Endodermal cell (in vitro differentiated cells): Measurements from ENCODE around the gene RNF112. TPM values are rescaled to one million over a fixed set of nuclear protein-coding genes. Genes with fewer than 3 reads are reported as not detected.

Experiments
- DNase-seq: peaks from one replicate; pipeline ENCODE4 v3.0.0-alpha.2; 2017
- H3K27ac ChIP-seq: 2 replicates; pipeline ENCODE4 v1.5.1; 2013; ENCODE audit warnings: mild to moderate bottlenecking, low read depth, low read length, moderate library complexity
- H3K27me3 ChIP-seq: 2 replicates; pipeline ENCODE4 v1.6.1; 2013; ENCODE audit warnings: mild to moderate bottlenecking, low read length, moderate library complexity; ENCODE audit not compliant: insufficient read depth, control insufficient read depth, poor library complexity, severe bottlenecking
- H3K36me3 ChIP-seq: 2 replicates; pipeline ENCODE4 v1.7.0; 2013; ENCODE audit warnings: mild to moderate bottlenecking, low read length, moderate library complexity; ENCODE audit not compliant: control insufficient read depth, insufficient read depth
- H3K4me1 ChIP-seq: one replicate; pipeline ENCODE4 v1.7.0; 2013; ENCODE audit warnings: low read length; ENCODE audit not compliant: control insufficient read depth, insufficient read depth
- H3K4me3 ChIP-seq: 2 replicates; pipeline ENCODE4 v1.5.1; 2013; ENCODE audit warnings: mild to moderate bottlenecking, low read length, moderate library complexity
- H3K9ac ChIP-seq: 2 replicates; pipeline ENCODE4 v1.6.1; 2013; ENCODE audit warnings: mild to moderate bottlenecking, low read length, moderate library complexity; ENCODE audit not compliant: poor library complexity, severe bottlenecking; ENCODE audit errors: extremely low read depth
- H3K9me3 ChIP-seq: 2 replicates; pipeline ENCODE4 v1.6.1; 2013; ENCODE audit warnings: mild to moderate bottlenecking, low read length, moderate library complexity; ENCODE audit not compliant: control insufficient read depth
- H3K27ac Mint-ChIP-seq: 2 replicates; pipeline ENCODE4 v1.8.0; 2020; ENCODE audit warnings: mixed read lengths
- H3K27me3 Mint-ChIP-seq: 2 replicates; pipeline ENCODE4 v1.8.0; 2021; ENCODE audit warnings: mild to moderate bottlenecking, mixed read lengths; ENCODE audit not compliant: insufficient read depth
- H3K36me3 Mint-ChIP-seq: 2 replicates; pipeline ENCODE4 v1.8.0; 2020; ENCODE audit warnings: low read depth, mixed read lengths
- H3K4me1 Mint-ChIP-seq: 2 replicates; pipeline ENCODE4 v1.8.0; 2020; ENCODE audit warnings: mixed read lengths
- H3K4me3 Mint-ChIP-seq: 2 replicates; pipeline ENCODE4 v1.8.0; 2020; ENCODE audit warnings: mild to moderate bottlenecking, moderate library complexity, mixed read lengths
- H3K9me3 Mint-ChIP-seq: 2 replicates; pipeline ENCODE4 v1.8.0; 2020; ENCODE audit warnings: mild to moderate bottlenecking, mixed read lengths
- CTCF ChIP-seq: fragments of 200-600 bp; sonication (generic); conservative IDR thresholded peaks from 2 replicates; pipeline ENCODE4 v1.5.0; 2021; ENCODE audit warnings: antibody characterized with exemption, mild to moderate bottlenecking
- WGBS, 2 experiments: methylation state at CpG; one replicate each; pipeline versions ENCODE4 v1.1.5 to v1.1.7; 2013; ENCODE audit warnings: missing lambda C conversion rate in 2 of 2, mixed read lengths in 1 of 2; ENCODE audit not compliant: insufficient coverage in 1 of 2, insufficient read length in 1 of 2; 5-methylcytosine and 5-hydroxymethylcytosine counted together
- total RNA-seq, 2 donors: library from RNA; stranded (reverse); fragmentation: NEBNext Ultra II Directional in 1 of 2; extraction: Animal tissue kit (Norgen Biotek cat#: 25700) in 1 of 2; gene quantifications; 2 replicates in 1 of 2; 3 replicates in 1 of 2; pipeline ENCODE4 v1.2.1, GENCODE V29; 2021

The RNF112 gene
- total RNA-seq, 2 donors from 2014 or later: 1.1 to 1.9 TPM

DNA sequence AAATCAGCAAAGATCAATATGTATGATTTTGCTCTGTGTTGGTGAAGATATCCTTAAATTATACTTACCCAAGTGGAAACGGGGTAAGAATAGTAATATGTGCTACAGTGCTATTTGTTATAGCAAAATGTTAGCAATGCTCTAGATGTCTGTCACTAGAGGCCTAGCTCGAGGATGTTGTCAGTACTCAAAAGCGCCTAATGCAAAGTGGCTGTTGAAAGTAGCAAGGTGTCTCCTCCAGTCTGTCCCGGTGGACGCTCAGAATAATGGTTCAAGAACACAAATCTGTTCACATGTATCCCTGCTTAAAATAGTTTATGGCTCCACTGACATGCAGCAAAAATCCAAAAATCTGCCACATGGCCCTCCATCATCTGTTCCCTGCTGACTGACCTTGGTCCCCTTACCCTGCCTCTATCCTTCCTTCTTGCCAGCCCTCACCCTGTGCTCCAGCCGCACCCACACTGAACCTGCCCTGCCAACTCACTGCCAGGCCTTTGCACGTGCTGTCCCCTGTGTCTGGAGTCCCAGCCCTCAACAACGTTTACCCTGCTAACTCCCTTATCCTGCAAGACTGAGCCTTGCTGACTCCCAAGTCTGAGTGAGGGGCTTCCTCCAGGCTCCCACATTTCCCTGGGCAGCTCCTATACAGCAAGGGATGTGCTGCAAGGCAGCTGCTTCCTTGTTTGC lies 9.6 kb upstream of the RNF112 start:
- Mint-ChIP-seq H3K36me3 (no peaks in the 10 kb centered on the region), H3K4me3 (no peak overlapping the region), H3K27me3 (no peaks in the 10 kb centered on the region), H3K27ac (no peak overlapping the region), H3K4me1 (peaks cover 19% of the 10 kb centered on the region), H3K9me3 (peaks cover 2% of the 10 kb centered on the region)
- Histone ChIP-seq H3K9ac (no peak overlapping the region), H3K4me1 (peaks cover 8% of the 10 kb centered on the region), H3K27me3 (no peaks in the 10 kb centered on the region), H3K9me3 (no peaks in the 10 kb centered on the region), H3K4me3 (no peak overlapping the region), H3K36me3 (no peaks in the 10 kb centered on the region), H3K27ac (no peak overlapping the region)
- no peak for DNase-seq
- no peak for TF ChIP-seq CTCF
- whole genome bisulfite sequencing, 2 experiments: 84 to 91% methylated on average over 5 to 8 of the region's 8 CpGs

DNA sequence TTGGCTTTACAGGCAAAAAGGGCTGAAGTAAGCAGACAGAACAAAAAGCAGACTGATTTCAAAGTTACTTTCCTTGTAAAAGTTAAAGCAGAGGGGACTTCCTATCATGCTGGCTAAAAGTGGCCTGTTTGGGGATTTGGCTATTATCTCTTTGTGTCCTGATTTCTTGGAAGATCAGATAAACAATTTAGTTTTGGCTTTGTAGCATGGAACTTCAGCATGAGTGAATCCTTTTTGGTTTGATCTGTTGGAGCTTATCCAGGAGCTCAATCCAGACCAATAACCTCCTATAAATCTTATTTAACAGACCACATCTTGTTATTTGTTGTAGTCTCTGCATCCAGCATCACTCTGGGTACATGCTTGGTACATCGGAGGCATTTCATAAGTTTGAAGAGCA lies 8.9 kb upstream of the RNF112 start:
- no peak overlapping the region for H3K4me3 Mint-ChIP-seq
- Histone ChIP-seq H3K9ac (no peak overlapping the region), H3K9me3 (no peaks in the 10 kb centered on the region), H3K4me3 (no peak overlapping the region), H3K36me3 (no peaks in the 10 kb centered on the region), H3K27me3 (no peaks in the 10 kb centered on the region), H3K27ac (no peak overlapping the region), H3K4me1 (peaks cover 8% of the 10 kb centered on the region)
- no peaks in the 10 kb centered on the region for H3K27me3 Mint-ChIP-seq
- no peak for TF ChIP-seq CTCF
- no peaks in the 10 kb centered on the region for H3K36me3 Mint-ChIP-seq
- no peak for DNase-seq
- 95 to 100% methylated on average over 1 of the region's 1 CpG for WGBS, 2 experiments
- no peaks in the 10 kb centered on the region for H3K9me3 Mint-ChIP-seq
- H3K4me1 Mint-ChIP-seq: peaks cover 19% of the 10 kb centered on the region
- H3K27ac Mint-ChIP-seq: no peak overlapping the region

- Mint-ChIP-seq H3K36me3 (no peaks in the 10 kb centered on the region), H3K4me1 (peaks cover 16% of the 10 kb centered on the region), H3K9me3 (no peaks in the 10 kb centered on the region), H3K27ac (no peak overlapping the region), H3K27me3 (no peaks in the 10 kb centered on the region), H3K4me3 (no peak overlapping the region)
- Histone ChIP-seq H3K36me3 (no peaks in the 10 kb centered on the region), H3K27ac (no peak overlapping the region), H3K4me1 (peaks cover 8% of the 10 kb centered on the region), H3K27me3 (no peaks in the 10 kb centered on the region), H3K9me3 (no peaks in the 10 kb centered on the region), H3K4me3 (no peak overlapping the region), H3K9ac (no peak overlapping the region)
- no peak for DNase-seq
- WGBS, 2 experiments: 92% methylated on average over 2 to 4 of the region's 4 CpGs
- no peak for TF ChIP-seq CTCF
These were observed 8.0 kb upstream of the RNF112 start for GRCh38 chr17:19403021-19403420.
